NCI-H2196 treated with DMSO at 0.1 percent for 48 hours (cell line): ENCODE data around the gene MUC22.
"Not testable (repeated sequence)": the region's sequence is repeated elsewhere in the genome, so short reads cannot be mapped to it uniquely, and the experiment has no call there.

Source experiments
- DNase-seq: peaks from one replicate; lab custom pipeline; 2025; ENCODE audit not compliant: unreplicated experiment; lab: John Stamatoyannopoulos, UW

Gene MUC22

DNA sequence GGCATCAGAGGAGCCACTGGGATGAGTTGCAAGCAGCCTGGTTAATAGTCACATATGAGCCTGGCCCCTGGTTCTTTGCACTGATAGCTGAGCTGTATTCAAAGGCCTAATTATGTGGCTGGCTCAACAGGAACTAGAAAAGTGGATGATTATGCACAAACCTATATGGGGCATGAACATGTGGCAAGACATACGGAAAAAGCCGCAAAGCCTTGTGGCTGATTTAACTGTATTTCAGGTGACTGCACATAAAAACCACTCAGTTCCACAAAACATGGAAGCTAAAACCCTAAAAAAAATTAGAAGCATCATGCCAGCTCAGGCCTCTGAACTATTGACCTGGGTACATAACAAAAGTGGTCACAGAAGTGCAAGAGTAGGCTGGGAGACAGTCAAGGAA, 13.0 kb upstream of the MUC22 start:
- DNase-seq: no peak

DNA sequence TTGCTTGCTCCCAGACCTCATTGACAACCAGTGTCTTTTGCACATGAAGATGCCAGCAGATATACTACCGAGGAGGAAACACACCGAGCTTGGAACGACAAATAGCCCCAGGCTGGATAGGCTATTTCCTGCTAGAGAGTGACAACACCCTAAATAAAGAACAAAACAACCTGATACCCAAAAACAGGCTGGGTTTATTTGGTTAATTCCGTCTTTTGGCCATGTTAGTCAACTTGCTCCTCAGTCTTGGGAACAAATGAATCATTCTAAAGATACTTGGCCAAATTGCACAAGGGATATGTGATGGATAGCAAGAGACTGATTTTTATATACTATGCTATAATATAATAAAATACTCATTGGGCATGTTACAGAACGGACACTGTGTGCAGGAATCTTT, 11.5 kb upstream of the MUC22 start:
- DNase-seq: no peak

DNA sequence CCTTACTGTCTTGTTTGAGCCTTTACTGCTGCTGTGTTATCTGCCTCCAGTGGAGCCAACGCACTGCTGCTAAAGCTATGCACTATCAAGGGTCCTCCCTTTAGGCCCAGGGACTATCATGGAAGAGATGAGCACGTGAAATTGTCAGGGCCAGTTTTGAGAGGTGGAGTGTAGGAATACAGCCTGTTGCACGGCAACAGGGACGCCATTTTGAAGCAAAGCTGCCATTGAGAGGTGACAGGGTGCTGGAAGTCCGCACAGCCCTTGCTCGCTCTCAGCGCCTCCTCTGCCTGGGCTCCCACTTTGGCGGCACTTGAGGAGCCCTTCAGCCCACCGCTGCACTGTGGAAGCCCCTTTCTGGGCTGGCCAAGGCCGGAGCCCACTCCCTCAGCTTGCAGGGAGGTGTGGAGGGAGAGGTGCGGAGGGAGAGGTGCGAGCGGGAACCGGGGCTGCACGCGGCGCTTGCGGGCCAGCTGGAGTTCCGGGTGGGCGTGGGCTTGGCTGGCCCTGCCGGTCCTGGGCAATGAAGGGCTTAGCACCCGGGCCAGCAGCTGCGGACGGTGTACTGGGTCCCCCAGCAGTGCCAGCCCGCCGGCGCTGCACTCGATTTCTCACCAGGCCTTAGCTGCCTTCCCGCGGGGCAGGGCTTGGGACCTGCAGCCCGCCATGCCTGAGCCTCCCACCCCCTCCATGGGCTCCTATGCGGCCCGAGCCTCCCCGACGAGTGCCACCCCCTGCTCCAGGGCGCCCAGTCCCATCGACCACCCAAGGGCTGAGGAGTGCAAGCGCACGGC, 10.0 kb upstream of the MUC22 start:
- not testable (repeated sequence) for DNase-seq

DNA sequence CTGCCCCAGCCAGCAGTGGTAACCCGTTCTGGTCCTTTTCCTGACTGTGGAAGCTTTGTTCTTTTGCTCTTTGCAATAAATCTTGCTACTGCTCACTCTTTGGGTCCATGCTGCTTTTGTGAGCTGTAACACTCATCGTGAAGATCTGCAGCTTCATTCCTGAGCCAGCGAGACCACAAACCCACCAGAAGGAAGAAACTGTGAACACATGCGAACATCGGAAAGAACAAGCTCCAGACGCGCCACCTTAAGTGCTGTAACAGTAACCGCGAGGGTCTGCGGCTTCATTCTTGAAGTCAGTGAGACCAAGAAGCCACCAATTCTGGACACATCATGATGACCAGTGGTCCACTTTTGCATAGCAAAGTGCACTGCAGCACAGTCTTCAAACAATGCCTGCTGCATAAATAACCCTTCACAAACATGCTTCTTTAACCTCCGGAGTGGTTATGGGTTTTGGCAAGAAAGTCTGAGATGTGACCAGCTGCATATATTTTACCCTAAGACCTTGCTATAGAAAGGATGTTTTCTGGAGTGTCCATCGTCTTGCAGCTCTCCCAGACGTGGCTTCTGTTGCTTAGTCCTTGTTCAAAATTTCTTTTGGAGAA, 8.9 kb upstream of the MUC22 start:
- no peak for DNase-seq

DNA sequence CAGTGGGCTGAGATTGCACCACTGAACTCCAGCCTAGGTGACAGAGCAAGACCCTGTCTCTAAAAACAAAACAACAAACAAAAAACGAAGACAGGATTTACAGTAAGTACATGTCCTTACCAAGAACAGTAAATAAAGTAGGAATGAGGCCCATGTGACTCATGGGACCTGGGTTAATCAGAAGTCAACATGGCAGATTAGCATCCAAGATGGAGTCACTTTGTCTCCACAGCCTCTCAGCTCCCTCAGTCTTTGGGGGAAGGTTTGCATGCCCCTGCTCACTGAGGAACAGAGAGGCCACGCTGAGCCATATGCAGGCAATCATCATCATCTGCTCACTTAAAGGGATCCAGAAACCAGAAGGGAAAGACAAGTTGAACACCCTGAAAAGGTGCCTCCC, 7.8 kb upstream of the MUC22 start:
- DNase-seq: no peak

DNA sequence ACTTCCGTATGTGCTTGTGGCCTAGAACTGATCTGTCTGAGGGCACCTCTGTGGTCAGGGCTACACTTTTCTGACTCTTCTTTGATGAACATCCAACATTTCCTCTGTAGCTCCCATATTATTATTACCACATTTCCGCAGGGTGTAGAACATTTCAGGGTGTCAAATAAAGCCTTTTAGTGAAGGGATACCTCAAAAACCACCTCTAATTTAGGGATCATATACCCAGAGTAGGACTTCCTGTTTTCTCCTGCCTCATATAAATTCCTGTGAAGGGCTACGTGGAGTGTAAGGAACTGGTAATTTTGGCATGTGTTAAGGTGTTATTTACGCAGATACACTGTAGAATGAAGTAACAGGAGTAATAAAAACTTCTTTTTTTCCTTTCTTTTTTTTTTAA, 5.5 kb upstream of the MUC22 start:
- DNase-seq: no peak

DNA sequence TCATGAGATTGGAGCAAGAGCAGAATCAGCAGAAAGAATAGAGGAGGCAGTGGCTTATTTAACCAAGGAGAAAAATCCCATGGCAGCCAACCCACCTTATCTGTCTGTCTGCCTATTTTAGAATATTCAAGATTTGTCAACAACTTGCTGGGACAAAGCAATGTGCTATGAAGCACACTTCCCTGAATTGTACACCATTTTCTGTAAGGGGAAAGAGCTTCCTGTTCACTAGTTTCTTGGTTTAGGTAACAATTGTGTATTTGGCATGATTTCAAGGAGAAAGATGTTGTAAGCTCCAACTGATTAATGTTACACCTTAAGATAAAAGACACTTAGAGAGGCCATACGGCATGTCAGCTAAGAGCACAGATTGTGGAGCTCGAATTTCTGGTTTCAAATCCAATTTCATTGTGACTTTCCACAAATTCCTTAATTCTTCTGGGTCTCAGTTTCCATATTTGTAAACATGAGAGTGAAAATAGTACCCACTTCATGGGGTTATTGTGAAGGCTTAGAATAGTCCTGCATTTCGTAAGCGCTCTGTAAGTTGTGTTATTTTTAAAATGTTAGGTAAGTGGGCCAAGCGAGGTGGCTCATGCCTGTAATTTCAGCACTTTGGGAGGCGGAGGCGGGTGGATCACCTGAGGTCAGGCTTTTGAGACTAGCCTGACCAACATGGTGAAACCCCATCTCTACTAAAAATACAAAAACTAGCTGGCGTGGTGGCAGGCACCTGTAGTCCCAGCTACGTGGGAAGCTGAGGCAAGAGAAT, 4.8 kb upstream of the MUC22 start:
- DNase-seq: no peak

DNA sequence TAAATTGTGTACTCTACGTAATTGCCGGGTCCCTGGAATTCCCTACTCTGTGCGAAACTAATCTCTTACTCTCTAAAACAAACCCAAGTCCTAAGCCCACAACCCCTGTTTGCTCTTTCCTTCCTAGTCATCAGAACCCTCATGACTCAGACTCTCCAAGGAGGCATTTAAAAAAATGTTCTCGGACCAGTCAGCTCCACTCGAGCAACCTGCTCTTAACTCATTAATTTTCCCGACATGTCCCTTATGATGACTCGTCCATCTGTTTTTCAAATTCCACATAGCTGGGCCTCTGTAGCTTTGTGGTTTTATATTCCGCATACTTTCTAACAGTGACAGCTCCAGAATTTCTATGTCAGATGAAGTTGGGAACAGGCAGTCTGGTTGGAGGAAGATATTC, 2.6 kb upstream of the MUC22 start:
- no peak for DNase-seq

DNA sequence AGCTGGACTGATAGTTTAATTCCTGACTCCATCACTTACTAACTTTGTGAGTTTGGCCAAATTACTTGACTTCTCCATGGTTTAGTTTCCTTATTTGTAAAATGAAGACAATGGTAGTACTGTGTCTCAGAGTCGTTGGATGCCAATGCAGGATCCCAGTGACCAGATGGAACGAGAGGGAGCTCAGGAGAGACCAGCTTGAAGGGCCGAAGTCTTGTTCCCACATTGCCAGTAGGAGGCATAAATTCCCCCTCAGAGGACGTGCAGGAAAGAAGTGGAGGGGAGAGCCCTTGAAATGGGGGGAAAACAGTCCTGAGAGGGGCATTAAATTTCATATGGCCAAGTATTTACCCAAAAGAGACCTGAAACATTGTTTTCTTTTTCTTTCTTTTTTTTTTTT, 2.1 kb upstream of the MUC22 start:
- no peak for DNase-seq

DNA sequence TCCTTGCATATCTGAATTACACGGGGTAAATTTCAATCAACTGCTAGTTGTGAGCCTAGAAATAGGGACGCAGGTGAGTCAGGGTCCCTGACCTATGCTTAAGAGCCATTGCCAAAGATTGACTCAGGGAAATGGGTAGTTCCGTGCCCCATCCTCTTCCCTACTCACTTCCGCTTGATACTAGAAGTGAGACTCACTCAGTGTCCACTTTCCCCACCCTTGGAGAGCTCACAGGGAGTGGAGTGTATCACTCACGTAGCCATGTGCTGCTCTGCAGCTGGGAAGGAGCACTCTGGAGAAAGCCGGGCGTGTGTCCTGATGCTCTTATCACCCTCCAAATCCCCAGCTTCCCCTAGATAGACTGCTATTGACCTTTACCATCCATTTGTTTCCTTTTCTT, 543 bp upstream of the MUC22 start:
- DNase-seq: no peak

DNA sequence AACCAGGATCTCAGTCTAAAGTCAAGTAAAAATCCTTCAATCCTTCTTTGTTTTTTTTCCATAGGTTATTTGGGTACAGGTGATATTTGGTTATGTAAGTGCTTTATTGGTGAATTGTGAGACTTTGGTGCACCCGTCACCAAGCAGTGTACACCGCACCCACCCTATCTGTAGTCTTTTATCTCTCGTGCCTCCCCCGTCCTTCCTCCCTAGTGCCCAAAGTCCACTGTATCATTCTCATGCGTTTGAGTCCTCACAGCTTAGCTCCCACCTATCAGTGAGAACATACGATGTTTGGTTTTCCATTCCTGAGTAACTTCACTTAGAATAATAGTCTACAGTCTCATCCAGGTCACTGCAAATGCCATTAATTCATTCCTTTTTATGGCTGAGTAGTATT, 879 bp downstream of the MUC22 start:
- DNase-seq: no peak

DNA sequence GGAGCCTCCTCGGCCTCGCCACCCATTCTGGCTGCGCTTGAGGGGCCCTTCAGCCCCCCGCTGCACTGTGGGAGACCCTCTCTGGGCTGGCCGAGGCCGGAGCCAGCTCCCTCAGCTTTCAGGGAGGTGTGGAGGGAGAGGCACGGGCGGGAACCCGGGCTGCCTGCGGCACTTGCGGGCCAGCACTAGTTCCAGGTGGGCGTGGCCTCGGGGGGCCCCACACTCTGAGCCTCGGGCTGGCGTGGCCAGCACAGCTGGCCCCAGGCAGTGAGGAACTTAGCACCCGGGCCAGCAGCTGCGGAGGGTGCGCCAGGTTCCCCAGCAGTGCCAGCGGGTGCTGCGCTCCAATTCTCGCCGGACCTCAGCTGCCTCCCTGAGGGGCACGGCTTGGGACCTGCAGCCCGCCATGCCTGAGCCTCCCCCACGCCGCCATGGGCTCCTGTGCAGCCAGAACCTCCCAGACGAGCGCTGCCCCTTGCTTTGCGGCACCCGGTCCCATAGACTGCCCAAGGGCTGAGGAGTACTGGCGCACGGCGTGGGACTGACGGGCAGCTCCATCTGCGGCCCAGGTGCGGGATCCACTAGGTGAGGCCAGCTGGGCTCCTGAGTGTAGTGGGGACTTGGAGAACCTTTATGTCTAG, 6.5 kb downstream of the MUC22 start:
- DNase-seq: no peak

DNA sequence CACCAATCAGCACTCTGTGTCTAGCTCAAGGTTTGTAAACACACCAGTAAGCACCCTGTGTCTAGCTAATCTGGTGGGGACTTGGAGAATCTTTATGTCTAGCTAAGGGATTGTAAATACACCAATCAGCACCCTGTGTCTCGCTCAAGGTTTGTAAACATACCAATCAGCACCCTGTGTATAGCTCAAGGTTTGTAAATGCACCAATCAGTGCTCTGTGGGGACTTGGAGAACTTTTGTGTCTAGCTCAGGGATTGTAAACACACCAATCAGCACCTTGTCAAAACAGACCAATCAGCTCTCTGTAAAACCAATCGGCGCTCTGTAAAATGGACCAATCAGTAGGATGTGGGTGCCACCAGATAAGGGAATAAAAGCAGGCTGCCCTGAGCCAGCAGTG, 7.2 kb downstream of the MUC22 start:
- DNase-seq: not testable (repeated sequence)

DNA sequence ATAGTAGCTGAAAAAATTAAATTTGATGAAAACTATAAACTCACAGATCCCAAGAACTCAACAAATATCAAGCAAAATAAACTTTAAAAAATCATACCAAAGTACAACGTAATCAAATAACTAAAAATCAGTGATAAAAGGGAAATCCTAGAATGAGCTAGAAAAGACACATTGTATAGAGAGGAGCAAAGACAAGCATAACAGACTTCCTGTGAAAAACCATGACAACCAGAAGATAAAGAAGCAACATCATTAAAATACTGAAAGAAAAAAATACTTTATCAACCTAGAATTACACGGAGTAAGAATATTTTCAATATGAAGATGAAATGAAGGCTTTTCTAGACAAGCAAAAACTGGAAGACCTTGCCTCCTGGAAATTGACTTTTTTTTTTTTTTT, 9.8 kb downstream of the MUC22 start:
- DNase-seq: no peak

DNA sequence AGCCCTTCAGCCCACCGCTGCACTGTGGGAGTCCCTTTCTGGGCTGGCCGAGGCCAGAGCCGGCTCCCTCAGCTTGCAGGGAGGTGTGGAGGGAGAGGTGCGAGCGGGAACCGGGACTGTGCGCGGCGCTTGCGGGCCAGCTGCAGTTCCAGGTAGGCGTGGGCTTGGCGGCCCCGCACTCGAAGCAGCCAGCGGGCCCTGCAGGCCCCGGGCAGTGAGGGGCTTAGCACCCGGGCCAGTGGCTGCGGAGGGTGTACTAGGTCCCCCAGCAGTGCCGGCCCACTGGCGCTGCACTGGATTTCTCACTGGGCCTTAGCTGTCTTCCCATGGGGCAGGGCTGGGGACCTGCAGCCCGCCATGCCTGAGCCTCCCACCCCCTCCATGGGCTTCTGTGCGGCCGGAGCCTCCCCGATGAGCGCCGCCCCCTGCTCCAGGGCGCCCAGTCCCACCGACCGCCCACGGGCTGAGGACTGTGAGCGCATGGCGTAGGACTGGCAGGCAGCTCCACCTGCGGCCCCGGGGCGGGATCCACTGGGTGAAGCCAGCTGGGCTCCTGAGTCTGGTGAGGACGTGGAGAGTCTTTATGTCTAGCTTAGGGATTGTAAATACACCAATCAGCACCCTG, 10.5 kb downstream of the MUC22 start:
- not testable (repeated sequence) for DNase-seq

DNA sequence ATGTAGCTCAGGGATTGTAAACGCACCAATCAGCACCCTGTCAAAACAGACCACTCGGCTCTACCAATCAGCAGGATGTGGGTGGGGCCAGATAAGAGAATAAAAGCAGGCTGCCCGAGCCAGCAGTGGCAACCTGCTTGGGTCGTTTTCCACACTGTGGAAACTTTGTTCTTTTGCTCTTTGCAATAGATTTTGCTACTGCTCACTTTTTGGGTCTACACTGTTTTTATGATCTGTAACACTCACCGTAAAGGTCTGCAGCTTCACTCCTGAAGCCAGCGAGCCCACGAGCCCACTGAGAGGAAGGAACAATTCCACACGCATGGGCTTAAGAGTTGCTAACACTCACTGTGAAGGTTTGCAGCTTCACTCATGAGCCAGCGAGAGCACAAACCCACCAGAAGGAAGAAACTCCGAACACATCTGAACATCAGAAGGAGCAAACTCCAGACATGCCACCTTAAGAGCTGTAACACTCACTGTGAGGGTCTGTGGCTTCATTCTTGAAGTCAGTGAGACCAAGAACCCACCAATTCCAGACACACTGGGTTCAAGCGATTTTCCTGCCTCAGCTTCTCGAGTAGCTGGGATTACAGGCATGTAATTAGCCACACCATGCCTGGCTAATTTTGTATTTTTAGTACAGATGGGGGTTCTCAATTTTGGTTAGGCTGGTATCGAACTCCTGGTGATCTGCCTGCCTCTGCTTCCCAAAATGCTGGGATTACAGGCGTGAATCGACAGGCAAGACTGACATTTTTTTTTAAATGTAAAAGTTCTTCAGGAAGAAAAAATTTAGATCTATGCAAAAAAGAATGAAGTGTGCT, 11.6 kb downstream of the MUC22 start:
- DNase-seq: not testable (repeated sequence)

DNA sequence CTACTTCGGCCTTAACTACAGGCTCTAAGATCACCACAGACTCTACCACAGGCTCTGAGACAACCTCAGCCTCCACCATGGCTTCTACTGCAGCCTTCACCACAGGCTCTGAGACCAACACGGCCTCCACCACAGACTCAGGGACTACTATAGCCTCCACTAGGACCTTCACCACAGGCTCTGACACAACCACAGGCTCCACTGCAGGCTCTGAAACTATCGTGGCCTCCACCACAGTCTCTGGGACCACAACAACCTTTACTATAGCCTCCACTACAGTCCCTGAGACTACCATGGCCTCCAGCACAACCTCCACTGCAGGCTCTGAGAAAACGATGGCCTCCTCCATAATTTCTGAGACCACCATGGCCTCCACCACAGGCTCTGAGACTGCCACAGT, 15.3 kb downstream of the MUC22 start:
- no peak for DNase-seq

DNA sequence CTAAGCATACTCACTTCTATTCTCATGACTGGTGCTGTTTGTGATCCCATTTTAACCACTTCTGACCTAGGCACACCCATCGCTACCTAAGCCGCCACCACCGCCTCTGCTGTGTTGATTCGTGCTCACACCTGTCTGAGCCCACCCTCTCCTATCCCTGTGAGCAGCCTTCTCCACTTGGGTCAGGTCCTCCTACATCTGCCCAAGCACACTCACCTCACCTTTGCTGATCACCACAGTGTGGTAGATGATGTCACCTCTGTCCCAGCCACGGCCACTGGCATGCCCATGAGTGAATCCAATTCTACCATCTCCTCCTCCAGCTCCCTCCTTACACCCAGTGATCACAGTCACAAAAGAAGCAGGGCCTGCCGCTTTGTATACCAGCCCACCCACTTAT, 20.8 kb downstream of the MUC22 start:
- no peak for DNase-seq

DNA sequence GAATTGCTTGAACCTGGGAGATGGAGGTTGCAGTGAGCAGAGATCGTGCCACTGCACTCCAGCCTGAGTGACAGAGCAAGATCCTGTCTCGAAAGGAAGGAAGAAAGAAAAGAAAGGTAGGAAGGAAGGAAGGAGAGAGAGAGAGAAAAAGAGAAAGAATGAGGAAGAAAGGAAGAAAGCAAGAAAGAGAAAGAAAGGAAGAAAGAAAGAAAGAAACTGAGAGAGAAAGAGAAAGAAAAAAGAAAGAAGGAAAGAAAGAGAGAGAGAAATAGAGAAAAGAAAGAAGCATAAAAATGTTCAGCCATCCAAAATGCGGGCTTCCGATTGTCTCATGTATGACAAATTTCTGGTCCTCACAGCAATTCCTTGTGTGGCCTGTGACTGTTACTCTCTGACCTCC, 22.8 kb downstream of the MUC22 start:
- DNase-seq: no peak

DNA sequence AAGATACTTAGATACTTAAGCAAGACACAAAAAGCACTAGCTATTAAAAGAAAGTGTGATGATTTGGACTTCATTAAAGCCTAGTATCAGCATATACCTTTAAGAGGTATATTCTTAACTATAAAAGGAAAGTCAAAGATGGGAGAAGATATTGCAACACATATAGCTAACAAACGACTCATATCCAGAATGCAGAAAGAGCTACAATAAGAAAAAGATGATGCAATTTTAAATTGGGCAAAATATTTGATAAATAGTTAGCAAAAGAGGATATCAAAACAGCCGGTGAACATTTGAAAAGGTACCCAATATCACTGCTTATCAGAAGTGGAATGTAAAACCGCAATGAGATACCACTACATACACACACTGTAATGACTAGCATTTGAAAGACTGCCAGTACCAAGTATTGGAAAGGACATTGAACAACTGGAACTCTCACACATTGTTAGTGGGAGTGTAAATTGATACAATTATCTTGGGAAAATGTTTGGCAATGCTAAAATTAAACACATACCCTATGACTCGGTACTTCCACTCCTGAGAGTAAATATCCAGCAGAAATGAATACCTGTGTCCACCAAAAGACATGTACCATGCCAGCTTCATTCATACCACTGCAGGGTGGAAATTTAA, 25.7 kb downstream of the MUC22 start:
- no peak for DNase-seq
